ENCODE data around the gene MARCHF7. TPM values are rescaled to one million over a fixed set of nuclear protein-coding genes. Genes with fewer than 3 reads are reported as not detected.

MARCHF7 gene
- total and polyA plus RNA-seq, 8 donors, result 4.9 to 150 (median 42.6) TPM

- no peaks in the 10 kb centered on the region for H3K27me3 ChIP-seq
- H3K4me1 ChIP-seq, result peaks cover 7 to 28% (median 20%) of the 10 kb centered on the region in 4 donors
- H3K4me3 ChIP-seq, result no peak overlapping the region
- DNase-seq, result no peak
- WGBS, 5 donors, result 95 to 99% (median 97%) methylated on average over 5 of the region's 5 CpGs
- H3K27ac ChIP-seq, result no peak overlapping the region
- H3K36me3 ChIP-seq, result no peaks in the 10 kb centered on the region
- intact Hi-C loops (cut with DNase I; ENCODE audit: low total_unique reads), result no loop called here
- H3K9me3 ChIP-seq, result no peaks in the 10 kb centered on the region
- TF ChIP-seq CTCF (IDR thresholded peaks at IDR 0.05) (no peak), POLR2A (IDR thresholded peaks at IDR 0.05) (no peak), EP300 (IDR thresholded peaks at IDR 0.05) (no peak), POLR2AphosphoS5 (IDR thresholded peaks at IDR 0.05) (no peak)
Observed at GRCh38 chr2:159708066-159708760, 4.1 kb upstream of the MARCHF7 start.

GRCh38 chr2:159710601-159711180 is 1.6 kb upstream of the MARCHF7 start:
- Histone ChIP-seq H3K4me1 (peaks cover 20 to 51% (median 41%) of the 10 kb centered on the region in 4 donors), H3K4me3 (peak overlapping the region in 1 of 4 donors; percentile 90), H3K36me3 (peaks cover 0 to 5% (median 4%) of the 10 kb centered on the region in 4 donors), H3K27me3 (no peaks in the 10 kb centered on the region), H3K27ac (peak overlapping the region in 4 of 5 donors; percentile 97 to 100 (median 99)), H3K9me3 (no peaks in the 10 kb centered on the region)
- intact Hi-C loops (cut with DNase I; ENCODE audit: low total_unique reads), result no loop called here
- WGBS, 5 donors, result 30 to 43% (median 37%) methylated on average over 5 of the region's 5 CpGs
- TF ChIP-seq POLR2AphosphoS5 (IDR thresholded peaks at IDR 0.05), result no peak
- no peak for TF ChIP-seq POLR2A (IDR thresholded peaks at IDR 0.05)
- TF ChIP-seq CTCF (IDR thresholded peaks at IDR 0.05), result no peak
- no peak for TF ChIP-seq EP300 (IDR thresholded peaks at IDR 0.05)
- peak in 1 of 2 donors; percentile 32 for DNase-seq

GRCh38 chr2:159711562-159712142 is 654 bp upstream of the MARCHF7 start:
- intact Hi-C loops (cut with DNase I; ENCODE audit: low total_unique reads), result no loop called here

More at GRCh38 chr2:159711562-159712142, 654 bp upstream of the MARCHF7 start:
- Histone ChIP-seq H3K36me3 (peaks cover 5 to 14% (median 11%) of the 10 kb centered on the region in 4 donors), H3K27ac (peak overlapping the region; percentile 97 to 100 (median 99)), H3K9me3 (no peaks in the 10 kb centered on the region), H3K27me3 (no peaks in the 10 kb centered on the region), H3K4me1 (peaks cover 21 to 53% (median 45%) of the 10 kb centered on the region in 4 donors), H3K4me3 (peak overlapping the region; percentile 79 to 96 (median 86))
- WGBS, 5 donors, result 0 to 2% (median 1%) methylated on average over 10 of the region's 10 CpGs
- DNase-seq, result no peak
- TF ChIP-seq POLR2AphosphoS5 (IDR thresholded peaks at IDR 0.05) (no peak), CTCF (IDR thresholded peaks at IDR 0.05) (no peak), POLR2A (IDR thresholded peaks at IDR 0.05) (no peak), EP300 (IDR thresholded peaks at IDR 0.05) (no peak)

Measured in stomach (tissue), 9 donors.